ENCODE data around the gene RPIA. TPM values are rescaled to one million over a fixed set of nuclear protein-coding genes. Genes with fewer than 3 reads are reported as not detected.

RPIA gene
- total and polyA plus RNA-seq, 9 of the 15 experiments (the other 6 are each of a cell fraction or from before 2014, with no cell fraction given) = 7.8 to 41.2 (median 25.8) TPM

GRCh38 chr2:88711897-88712296, 20.4 kb downstream of the RPIA start:
- peaks cover 25% of the 10 kb centered on the region; the same call in 2 of the 3 replicates for H3K79me2 ChIP-seq (ENCODE audit: control insufficient read depth, insufficient read depth, low read length)
- H3K4me1 ChIP-seq (replicated peaks in 1 of 2; ENCODE audit: control insufficient read depth in 2 of 2, insufficient read depth in 2 of 2, low read length in 2 of 2) = peaks cover 0 to 2% of the 10 kb centered on the region in 2 experiments; a peak in 2 of 5 replicates
- H2AFZ ChIP-seq (ENCODE audit: low read depth, low read length) = no peak overlapping the region
- no peaks in the 10 kb centered on the region for H3K9me3 ChIP-seq (replicated peaks; ENCODE audit: control insufficient read depth, insufficient read depth, low read depth, low read length)
- ChIA-PET CTCF (ENCODE audit: low intra/inter-chr PET ratio) (no interaction called here), POLR2A (interaction anchor here (1.2 to 1.3 kb wide), 2 partner anchors 18 to 84 kb away, joined by 3 to 4 read pairs; partner anchors contain the start of gene EIF2AK3)
- no peak for DNase-seq (ENCODE audit: extremely low read depth in 1 of 4, low spot score in 3 of 4)
- no peak overlapping the region for H3K4me3 ChIP-seq
- H3K9ac ChIP-seq (ENCODE audit: insufficient read depth in 1 of 2, low read depth in 2 of 2, low read length in 2 of 2) = no peak overlapping the region
- H3K27me3 ChIP-seq (ENCODE audit: control insufficient read depth in 2 of 2, insufficient read depth in 2 of 2, low read length in 2 of 2) = no peaks in the 10 kb centered on the region
- 85% methylated on average over 1 of the region's 1 CpG for WGBS (ENCODE audit: insufficient coverage, low coverage, missing lambda C conversion rate)
- no peaks in the 10 kb centered on the region for H3K36me3 ChIP-seq (ENCODE audit: control insufficient read depth, insufficient read depth, low read length)
- intact Hi-C loops (cut with micrococcal nuclease) = no loop called here
- no peak for FAIRE-seq
- no peak for ATAC-seq
- no peak for TF ChIP-seq SMAD2 (IDR thresholded peaks at IDR 0.05; ENCODE audit: low read depth, low read length)
- TF ChIP-seq, protein P1, sequence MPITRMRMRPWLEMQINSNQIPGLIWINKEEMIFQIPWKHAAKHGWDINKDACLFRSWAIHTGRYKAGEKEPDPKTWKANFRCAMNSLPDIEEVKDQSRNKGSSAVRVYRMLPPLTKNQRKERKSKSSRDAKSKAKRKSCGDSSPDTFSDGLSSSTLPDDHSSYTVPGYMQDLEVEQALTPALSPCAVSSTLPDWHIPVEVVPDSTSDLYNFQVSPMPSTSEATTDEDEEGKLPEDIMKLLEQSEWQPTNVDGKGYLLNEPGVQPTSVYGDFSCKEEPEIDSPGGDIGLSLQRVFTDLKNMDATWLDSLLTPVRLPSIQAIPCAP (CRISPR knock-in tag; IDR thresholded peaks at IDR 0.05; ENCODE audit: borderline replicate concordance) = no peak
- TF ChIP-seq SIN3A (IDR thresholded peaks at IDR 0.05; ENCODE audit: borderline replicate concordance in 2 of 2, control insufficient read depth in 1 of 2, low read depth in 2 of 2, low read length in 2 of 2) = no peak
- TF ChIP-seq TRIM24 (IDR thresholded peaks at IDR 0.05) = no peak
- TF ChIP-seq, protein P2, sequence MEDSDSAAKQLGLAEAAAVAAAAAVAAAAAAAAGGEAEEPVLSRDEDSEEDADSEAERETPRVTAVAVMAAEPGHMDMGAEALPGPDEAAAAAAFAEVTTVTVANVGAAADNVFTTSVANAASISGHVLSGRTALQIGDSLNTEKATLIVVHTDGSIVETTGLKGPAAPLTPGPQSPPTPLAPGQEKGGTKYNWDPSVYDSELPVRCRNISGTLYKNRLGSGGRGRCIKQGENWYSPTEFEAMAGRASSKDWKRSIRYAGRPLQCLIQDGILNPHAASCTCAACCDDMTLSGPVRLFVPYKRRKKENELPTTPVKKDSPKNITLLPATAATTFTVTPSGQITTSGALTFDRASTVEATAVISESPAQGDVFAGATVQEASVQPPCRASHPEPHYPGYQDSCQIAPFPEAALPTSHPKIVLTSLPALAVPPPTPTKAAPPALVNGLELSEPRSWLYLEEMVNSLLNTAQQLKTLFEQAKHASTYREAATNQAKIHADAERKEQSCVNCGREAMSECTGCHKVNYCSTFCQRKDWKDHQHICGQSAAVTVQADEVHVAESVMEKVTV (CRISPR knock-in tag; IDR thresholded peaks at IDR 0.05) = no peak
- no peak for TF ChIP-seq L3MBTL2 (IDR thresholded peaks at IDR 0.05)
- TF ChIP-seq POU5F1 (IDR thresholded peaks at IDR 0.05; ENCODE audit: borderline replicate concordance, low read depth, low read length, partially characterized antibody) = no peak
- TF ChIP-seq, protein P3, sequence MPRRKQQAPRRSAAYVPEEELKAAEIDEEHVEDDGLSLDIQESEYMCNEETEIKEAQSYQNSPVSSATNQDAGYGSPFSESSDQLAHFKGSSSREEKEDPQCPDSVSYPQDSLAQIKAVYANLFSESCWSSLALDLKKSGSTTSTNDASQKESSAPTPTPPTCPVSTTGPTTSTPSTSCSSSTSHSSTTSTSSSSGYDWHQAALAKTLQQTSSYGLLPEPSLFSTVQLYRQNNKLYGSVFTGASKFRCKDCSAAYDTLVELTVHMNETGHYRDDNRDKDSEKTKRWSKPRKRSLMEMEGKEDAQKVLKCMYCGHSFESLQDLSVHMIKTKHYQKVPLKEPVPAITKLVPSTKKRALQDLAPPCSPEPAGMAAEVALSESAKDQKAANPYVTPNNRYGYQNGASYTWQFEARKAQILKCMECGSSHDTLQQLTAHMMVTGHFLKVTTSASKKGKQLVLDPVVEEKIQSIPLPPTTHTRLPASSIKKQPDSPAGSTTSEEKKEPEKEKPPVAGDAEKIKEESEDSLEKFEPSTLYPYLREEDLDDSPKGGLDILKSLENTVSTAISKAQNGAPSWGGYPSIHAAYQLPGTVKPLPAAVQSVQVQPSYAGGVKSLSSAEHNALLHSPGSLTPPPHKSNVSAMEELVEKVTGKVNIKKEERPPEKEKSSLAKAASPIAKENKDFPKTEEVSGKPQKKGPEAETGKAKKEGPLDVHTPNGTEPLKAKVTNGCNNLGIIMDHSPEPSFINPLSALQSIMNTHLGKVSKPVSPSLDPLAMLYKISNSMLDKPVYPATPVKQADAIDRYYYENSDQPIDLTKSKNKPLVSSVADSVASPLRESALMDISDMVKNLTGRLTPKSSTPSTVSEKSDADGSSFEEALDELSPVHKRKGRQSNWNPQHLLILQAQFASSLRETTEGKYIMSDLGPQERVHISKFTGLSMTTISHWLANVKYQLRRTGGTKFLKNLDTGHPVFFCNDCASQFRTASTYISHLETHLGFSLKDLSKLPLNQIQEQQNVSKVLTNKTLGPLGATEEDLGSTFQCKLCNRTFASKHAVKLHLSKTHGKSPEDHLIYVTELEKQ (CRISPR knock-in tag; IDR thresholded peaks at IDR 0.05) = no peak
- no peak for TF ChIP-seq ZNF311 (CRISPR knock-in tag; IDR thresholded peaks at IDR 0.05)
- TF ChIP-seq ZNF3 (CRISPR knock-in tag; IDR thresholded peaks at IDR 0.05) = no peak
- no peak for TF ChIP-seq ZNF282 (CRISPR knock-in tag; IDR thresholded peaks at IDR 0.05)
- no peak for TF ChIP-seq TAF1 (IDR thresholded peaks at IDR 0.05; ENCODE audit: control insufficient read depth, extremely low read depth, insufficient read depth, low read length, severe bottlenecking)
- no peak for TF ChIP-seq LEF1 (IDR thresholded peaks at IDR 0.05)
- TF ChIP-seq, protein P4, sequence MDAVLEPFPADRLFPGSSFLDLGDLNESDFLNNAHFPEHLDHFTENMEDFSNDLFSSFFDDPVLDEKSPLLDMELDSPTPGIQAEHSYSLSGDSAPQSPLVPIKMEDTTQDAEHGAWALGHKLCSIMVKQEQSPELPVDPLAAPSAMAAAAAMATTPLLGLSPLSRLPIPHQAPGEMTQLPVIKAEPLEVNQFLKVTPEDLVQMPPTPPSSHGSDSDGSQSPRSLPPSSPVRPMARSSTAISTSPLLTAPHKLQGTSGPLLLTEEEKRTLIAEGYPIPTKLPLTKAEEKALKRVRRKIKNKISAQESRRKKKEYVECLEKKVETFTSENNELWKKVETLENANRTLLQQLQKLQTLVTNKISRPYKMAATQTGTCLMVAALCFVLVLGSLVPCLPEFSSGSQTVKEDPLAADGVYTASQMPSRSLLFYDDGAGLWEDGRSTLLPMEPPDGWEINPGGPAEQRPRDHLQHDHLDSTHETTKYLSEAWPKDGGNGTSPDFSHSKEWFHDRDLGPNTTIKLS (IDR thresholded peaks at IDR 0.05; ENCODE audit: borderline replicate concordance, low read depth) = no peak
- no TSS peak for BruUV-seq (replicated peaks)
- H3K4me2 ChIP-seq (ENCODE audit: insufficient read depth, low read length) = no peak overlapping the region
- in situ Hi-C loops (cut with MboI) = no loop called here
- H3K27ac ChIP-seq (ENCODE audit: extremely low read depth, low read depth, low read length) = no peak overlapping the region
- H4K20me1 ChIP-seq (replicated peaks; ENCODE audit: control insufficient read depth, insufficient read depth, low read length) = no peaks in the 10 kb centered on the region
- no peaks in the 10 kb centered on the region for H3K9me1 ChIP-seq (ENCODE audit: control insufficient read depth, insufficient read depth, low read length)
